Colonic mucosa (tissue), 4 donors: ENCODE measurements around the gene SLC2A9. TPM values are rescaled to one million over a fixed set of nuclear protein-coding genes. Genes with fewer than 3 reads are reported as not detected.
"Not testable (repeated sequence)": the region's sequence is repeated elsewhere in the genome, so short reads cannot be mapped to it uniquely, and the experiment has no call there.

Experiments
- DNase-seq: peaks from one replicate; pipeline ENCODE4 v3.0.0-alpha.2; 2020
- H3K27ac ChIP-seq: fragments of 200-600 bp; one replicate; pipeline ENCODE4 v1.8.0; 2021
- H3K27me3 ChIP-seq: fragments of 200-600 bp; one replicate; pipeline ENCODE4 v1.8.0; 2021
- H3K36me3 ChIP-seq: fragments of 200-600 bp; one replicate; pipeline ENCODE4 v1.8.0; 2021
- H3K4me1 ChIP-seq: fragments of 200-600 bp; one replicate; pipeline ENCODE4 v1.8.0; 2021; ENCODE audit warnings: mild to moderate bottlenecking
- H3K4me3 ChIP-seq: fragments of 200-600 bp; one replicate; pipeline ENCODE4 v1.8.0; 2021
- H3K9ac ChIP-seq, 2 donors: one replicate each; pipeline ENCODE4 v1.7.0; 2013; ENCODE audit warnings: control low read depth in 2 of 2, low read depth in 2 of 2, low read length in 2 of 2
- H3K9me3 ChIP-seq: fragments of 200-600 bp; one replicate; pipeline ENCODE4 v1.8.0; 2021
- intact Hi-C: fragments of 100-400 bp; cut with DNase I; formaldehyde crosslinking; loops from one replicate; pipeline ENCODE4 v1.14.1; 2022
- total RNA-seq, 2 donors: library from RNA; stranded (reverse); fragmentation: NEBNext Ultra II Directional in 1 of 2; extraction: Animal tissue kit (Norgen Biotek cat#: 25700) in 1 of 2; gene quantifications; one replicate each; pipeline ENCODE4 v1.2.1, GENCODE V29; 2021
- TF ChIP-seq, protein P1 (sequence below): fragments of 200-600 bp; IDR thresholded peaks from one replicate; pipeline ENCODE4 v1.8.0; 2022; ENCODE audit warnings: antibody characterized with exemption, mild to moderate bottlenecking
- donor health status: healthy.
- donor health status: DM: no; HTN: no; CAD: no.
- donor health status: DM: no; HTN: no; CAD: no.

The SLC2A9 gene
- total RNA-seq, 2 donors from 2014 or later, result 4.3 to 6.8 TPM

DNA sequence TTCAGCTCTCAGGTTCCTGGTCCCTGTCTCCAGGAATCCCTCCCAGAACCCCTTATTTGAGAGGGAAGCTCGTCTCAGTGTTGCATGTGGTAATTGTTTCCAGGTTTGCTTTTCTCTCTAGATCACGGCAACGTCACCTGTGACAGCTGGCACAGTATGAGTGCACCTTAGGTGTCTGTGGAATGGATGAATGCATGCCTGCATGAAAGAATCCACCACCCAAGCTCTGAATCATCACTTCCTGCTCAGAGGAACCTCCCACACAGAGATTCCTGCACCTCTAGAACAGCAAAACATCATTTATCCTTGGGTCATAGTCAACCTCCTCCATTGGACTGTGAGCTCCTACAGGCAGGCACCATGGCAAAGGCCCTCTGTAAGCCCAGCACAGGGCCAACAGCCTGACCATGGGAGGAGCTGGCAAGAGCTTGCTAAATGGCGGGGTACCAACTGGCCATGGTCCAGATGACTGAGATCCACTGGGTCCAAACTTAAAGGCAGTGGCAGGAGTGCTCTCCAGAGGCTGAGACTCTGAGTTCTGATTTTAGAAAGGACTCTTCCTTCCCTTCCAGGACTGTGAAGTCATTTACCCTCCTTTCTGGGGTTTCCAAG lies 116.2 kb downstream of the SLC2A9 start:
- Histone ChIP-seq H3K27ac (no peak overlapping the region), H3K4me3 (no peak overlapping the region), H3K36me3 (no peaks in the 10 kb centered on the region), H3K9me3 (no peaks in the 10 kb centered on the region), H3K9ac (no peak overlapping the region), H3K27me3 (no peaks in the 10 kb centered on the region), H3K4me1 (no peaks in the 10 kb centered on the region)
- TF ChIP-seq, protein P1, sequence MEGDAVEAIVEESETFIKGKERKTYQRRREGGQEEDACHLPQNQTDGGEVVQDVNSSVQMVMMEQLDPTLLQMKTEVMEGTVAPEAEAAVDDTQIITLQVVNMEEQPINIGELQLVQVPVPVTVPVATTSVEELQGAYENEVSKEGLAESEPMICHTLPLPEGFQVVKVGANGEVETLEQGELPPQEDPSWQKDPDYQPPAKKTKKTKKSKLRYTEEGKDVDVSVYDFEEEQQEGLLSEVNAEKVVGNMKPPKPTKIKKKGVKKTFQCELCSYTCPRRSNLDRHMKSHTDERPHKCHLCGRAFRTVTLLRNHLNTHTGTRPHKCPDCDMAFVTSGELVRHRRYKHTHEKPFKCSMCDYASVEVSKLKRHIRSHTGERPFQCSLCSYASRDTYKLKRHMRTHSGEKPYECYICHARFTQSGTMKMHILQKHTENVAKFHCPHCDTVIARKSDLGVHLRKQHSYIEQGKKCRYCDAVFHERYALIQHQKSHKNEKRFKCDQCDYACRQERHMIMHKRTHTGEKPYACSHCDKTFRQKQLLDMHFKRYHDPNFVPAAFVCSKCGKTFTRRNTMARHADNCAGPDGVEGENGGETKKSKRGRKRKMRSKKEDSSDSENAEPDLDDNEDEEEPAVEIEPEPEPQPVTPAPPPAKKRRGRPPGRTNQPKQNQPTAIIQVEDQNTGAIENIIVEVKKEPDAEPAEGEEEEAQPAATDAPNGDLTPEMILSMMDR, result no peak
- intact Hi-C loops, result loop anchor here (10.0 kb wide), 1 partner anchor 110 kb away; no protein-coding TSS in a partner anchor
- no peak for DNase-seq

DNA sequence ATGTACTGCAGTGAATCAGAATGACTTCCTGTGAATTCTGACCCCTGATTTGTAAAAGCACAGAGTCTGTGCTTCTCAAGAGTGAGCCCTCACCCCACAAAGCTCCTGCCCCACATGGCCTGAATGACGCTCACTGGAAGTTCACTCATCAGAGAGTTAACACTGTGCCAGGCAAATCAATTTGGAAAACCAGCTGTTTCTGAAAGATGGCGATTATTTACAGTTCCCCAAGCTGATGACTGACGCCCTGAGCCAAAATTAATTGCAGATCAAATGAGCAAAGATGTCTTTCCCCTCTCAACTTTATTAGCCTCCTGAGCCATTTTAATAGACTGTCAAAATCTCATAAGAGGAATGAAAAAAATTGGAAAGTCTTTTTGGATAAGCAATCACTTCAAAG lies 118.0 kb downstream of the SLC2A9 start:
- TF ChIP-seq, protein P1, result no peak
- H3K4me1 ChIP-seq, result no peaks in the 10 kb centered on the region
- no peak overlapping the region for H3K9ac ChIP-seq
- DNase-seq, result no peak
- H3K27ac ChIP-seq, result no peak overlapping the region
- no peaks in the 10 kb centered on the region for H3K27me3 ChIP-seq
- no peaks in the 10 kb centered on the region for H3K36me3 ChIP-seq
- no peak overlapping the region for H3K4me3 ChIP-seq
- intact Hi-C loops, result loop anchor here (10.0 kb wide), 1 partner anchor 111 kb away; no protein-coding TSS in a partner anchor
- H3K9me3 ChIP-seq, result no peaks in the 10 kb centered on the region

DNA sequence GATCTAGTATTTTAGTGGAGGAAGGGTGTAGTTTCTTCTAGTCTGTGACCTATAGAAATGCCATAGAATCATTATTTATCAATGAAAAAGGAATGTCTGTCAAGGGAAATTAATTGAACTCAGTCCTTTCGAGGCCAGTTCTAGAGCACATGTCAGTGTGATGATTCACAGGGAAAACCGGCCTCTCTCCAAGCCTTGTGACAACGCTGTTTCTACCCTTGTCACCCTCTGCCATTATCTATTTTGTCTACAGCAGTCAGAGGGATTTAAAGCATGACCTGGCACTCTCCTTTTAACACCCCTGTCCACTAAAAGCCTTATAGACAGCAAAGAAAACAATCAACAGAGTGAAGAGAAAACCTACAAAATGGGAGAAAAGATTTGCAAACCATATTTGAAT lies 120.0 kb downstream of the SLC2A9 start:
- H3K4me1 ChIP-seq, result no peaks in the 10 kb centered on the region
- intact Hi-C loops, result loop anchor here (10.0 kb wide), 1 partner anchor 114 kb away; no protein-coding TSS in a partner anchor
- H3K9me3 ChIP-seq, result no peaks in the 10 kb centered on the region
- TF ChIP-seq, protein P1, result no peak
- no peak for DNase-seq
- no peaks in the 10 kb centered on the region for H3K36me3 ChIP-seq
- H3K4me3 ChIP-seq, result no peak overlapping the region
- H3K9ac ChIP-seq, result no peak overlapping the region
- H3K27ac ChIP-seq, result no peak overlapping the region
- H3K27me3 ChIP-seq, result no peaks in the 10 kb centered on the region

DNA sequence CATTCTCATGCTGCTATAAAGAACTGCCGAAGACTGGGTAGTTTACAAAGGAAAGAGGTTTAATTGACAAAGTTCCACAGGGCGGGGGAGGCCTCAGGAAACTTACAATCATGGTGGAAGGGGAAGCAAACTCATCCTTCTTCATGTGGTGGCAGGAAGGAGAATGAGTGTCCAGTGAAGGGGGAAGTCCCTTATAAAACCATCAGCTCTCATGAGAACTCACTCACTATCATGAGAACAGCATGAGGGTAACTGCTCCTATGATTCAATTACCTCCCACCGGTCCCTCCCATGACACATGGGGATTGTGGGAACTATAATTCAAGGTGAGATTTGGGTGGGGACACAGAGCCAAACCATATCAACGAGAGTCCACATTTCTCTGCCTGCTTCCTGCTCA lies 120.7 kb downstream of the SLC2A9 start:
- intact Hi-C loops, result loop anchor here (10.0 kb wide), 1 partner anchor 114 kb away; no protein-coding TSS in a partner anchor
- H3K9ac ChIP-seq, DNase-seq, H3K27ac ChIP-seq, H3K4me3 ChIP-seq, H3K27me3 ChIP-seq, H3K36me3 ChIP-seq, H3K9me3 ChIP-seq, H3K4me1 ChIP-seq: not testable (repeated sequence)

DNA sequence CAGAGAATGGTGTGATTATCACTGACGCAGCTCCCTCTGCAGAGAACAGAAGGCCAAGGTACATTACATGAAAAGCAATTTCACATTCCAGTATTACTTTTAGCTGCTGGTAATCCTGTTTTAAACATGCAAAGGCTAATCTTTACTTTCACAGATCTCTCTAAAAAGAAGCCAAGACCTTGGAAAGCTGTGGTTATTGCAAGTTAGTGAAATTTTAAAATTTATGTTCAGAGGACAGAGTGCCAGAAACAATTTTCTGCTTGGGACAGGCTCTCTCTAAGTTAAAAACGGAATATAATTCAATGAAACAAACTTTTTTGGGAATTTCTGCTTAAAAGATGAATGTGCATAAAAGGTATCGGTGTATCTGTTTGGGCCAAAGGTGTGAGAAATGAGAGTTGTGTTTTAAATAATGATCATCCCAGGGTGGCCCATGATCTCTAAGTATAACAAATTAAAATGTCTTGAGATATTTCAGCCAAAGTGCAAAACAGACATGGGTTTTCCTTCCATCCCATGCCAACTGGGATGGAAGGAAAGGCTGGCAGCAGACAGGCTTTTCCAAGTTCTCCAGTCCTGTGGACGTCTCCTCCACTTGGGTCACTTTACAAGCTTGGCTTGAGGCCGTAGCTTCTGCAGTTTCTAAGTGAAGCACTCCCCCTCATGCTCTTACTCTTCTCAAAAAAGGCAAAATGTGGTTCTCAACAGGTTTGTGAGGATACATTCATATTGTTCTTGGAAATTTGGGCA lies 121.8 kb downstream of the SLC2A9 start:
- Histone ChIP-seq H3K27ac (no peak overlapping the region), H3K36me3 (no peaks in the 10 kb centered on the region), H3K4me3 (no peak overlapping the region), H3K4me1 (no peaks in the 10 kb centered on the region), H3K9ac (no peak overlapping the region), H3K9me3 (no peaks in the 10 kb centered on the region), H3K27me3 (no peaks in the 10 kb centered on the region)
- DNase-seq, result no peak
- intact Hi-C loops, result loop anchor here (2.0 to 10.0 kb wide), 2 partner anchors 115 to 135 kb away; no protein-coding TSS in a partner anchor
- TF ChIP-seq, protein P1, result no peak
